Keratinocyte (primary cell): ENCODE measurements around the gene HIF1A. TPM values are rescaled to one million over a fixed set of nuclear protein-coding genes. Genes with fewer than 3 reads are reported as not detected.

Source experiments
- DNase-seq: peaks from one replicate; pipeline ENCODE4 v3.0.0-alpha.2; 2011; ENCODE audit warnings: low read depth, missing footprints, low spot score
- FAIRE-seq: peaks from 2 replicates; lab custom pipeline; 2011; peaks lifted over from hg19 to GRCh38; lab: Jason Lieb, UNC
- H2AFZ ChIP-seq: 2 replicates; pipeline ENCODE4 v1.6.0; 2012; ENCODE audit warnings: low read length, control low read depth, inconsistent platforms; ENCODE audit not compliant: control insufficient read depth
- H3K27ac ChIP-seq: 2 replicates; pipeline ENCODE4 v1.5.1; 2011; ENCODE audit warnings: low read length; ENCODE audit not compliant: control insufficient read depth, insufficient read depth
- H3K27me3 ChIP-seq: 3 replicates; pipeline ENCODE4 v1.6.0; 2011; ENCODE audit warnings: low read length; ENCODE audit not compliant: control insufficient read depth, insufficient read depth; ENCODE audit errors: extremely low read depth
- H3K36me3 ChIP-seq, 2 experiments: 2 replicates in 1 of 2; 3 replicates in 1 of 2; pipeline ENCODE4 v1.5.1; 2011; ENCODE audit warnings: low read length in 2 of 2, mild to moderate bottlenecking in 1 of 2; ENCODE audit not compliant: control insufficient read depth in 2 of 2, insufficient read depth in 2 of 2; ENCODE audit errors: extremely low read depth in 1 of 2
- H3K4me1 ChIP-seq: 3 replicates; pipeline ENCODE4 v1.5.1; 2011; ENCODE audit warnings: low read length; ENCODE audit not compliant: control insufficient read depth, insufficient read depth; ENCODE audit errors: extremely low read depth
- H3K4me2 ChIP-seq: 3 replicates; pipeline ENCODE4 v1.6.0; 2011; ENCODE audit warnings: low read depth, low read length; ENCODE audit not compliant: control insufficient read depth, insufficient read depth; ENCODE audit errors: extremely low read depth
- H3K4me3 ChIP-seq, 3 experiments: fragments of 200-600 bp in 1 of 3; sonication (generic) in 1 of 3; 2 replicates in 2 of 3; 3 replicates in 1 of 3; pipeline ENCODE4 v1.5.1; 2011 to 2016; ENCODE audit warnings: low read length in 3 of 3, mild to moderate bottlenecking in 3 of 3, control low read depth in 2 of 3, inconsistent platforms in 1 of 3, low read depth in 1 of 3, mixed read lengths in 1 of 3, mixed run types in 1 of 3, moderate library complexity in 1 of 3; ENCODE audit not compliant: control insufficient read depth in 2 of 3, insufficient read depth in 2 of 3; ENCODE audit errors: extremely low read depth in 1 of 3
- H3K79me2 ChIP-seq: 2 replicates; pipeline ENCODE4 v1.6.0; 2012; ENCODE audit warnings: low read length; ENCODE audit not compliant: control insufficient read depth, insufficient read depth
- H3K9ac ChIP-seq: 3 replicates; pipeline ENCODE4 v1.6.0; 2011; ENCODE audit warnings: low read length; ENCODE audit not compliant: control insufficient read depth, insufficient read depth; ENCODE audit errors: extremely low read depth
- H3K9me1 ChIP-seq: 3 replicates; pipeline ENCODE4 v1.6.0; 2011; ENCODE audit warnings: low read length; ENCODE audit not compliant: control insufficient read depth, insufficient read depth; ENCODE audit errors: extremely low read depth
- H3K9me3 ChIP-seq: 2 replicates; pipeline ENCODE4 v1.5.1; 2012; ENCODE audit warnings: low read depth, low read length; ENCODE audit not compliant: control insufficient read depth
- H4K20me1 ChIP-seq: 3 replicates; pipeline ENCODE4 v1.6.0; 2011; ENCODE audit warnings: low read length; ENCODE audit not compliant: control insufficient read depth, insufficient read depth; ENCODE audit errors: extremely low read depth
- EZH2 ChIP-seq: IDR thresholded peaks from one replicate; pipeline ENCODE4 v1.6.1; 2012; ENCODE audit warnings: inconsistent platforms, mild to moderate bottlenecking, low read length, moderate library complexity
- dilution Hi-C: fragments of 300-500 bp; cut with MboI; formaldehyde crosslinking; loops from one replicate; pipeline ENCODE4 v1.7.0; 2020; ENCODE audit warnings: low sequenced_read_pairs; ENCODE audit not compliant: extremely low pct_ligation_motif_present
- polyA plus RNA-seq, 5 experiments: library from polyadenylated mRNA; depleted of rRNA in 3 of 5; stranded (reverse) in 3 of 5; stranded (forward) in 1 of 5; unstranded in 1 of 5; fragments of >200 nt; gene quantifications; 1 replicate in 1 of 5; 2 replicates in 3 of 5; 3 replicates in 1 of 5; pipeline versions ENCODE4 v1.2.1 to v1.2.3, GENCODE V29; 2011 to 2012; ENCODE audit warnings: missing spikeins in 2 of 5, low read depth in 1 of 5, low replicate concordance in 1 of 5
- TF ChIP-seq, protein P1 (sequence below), 3 experiments: IDR thresholded peaks in 1 of 3; conservative IDR thresholded peaks in 1 of 3; optimal IDR thresholded peaks in 1 of 3; 2 replicates in 2 of 3; 3 replicates in 1 of 3; pipeline versions ENCODE3 to v1.5.1; 2011; ENCODE audit warnings: low read length in 3 of 3, mild to moderate bottlenecking in 3 of 3, moderate library complexity in 2 of 3, control low read depth in 1 of 3, inconsistent platforms in 1 of 3; ENCODE audit not compliant: insufficient read depth in 2 of 3; ENCODE audit errors: extremely low read depth in 1 of 3

Gene HIF1A
- polyA plus RNA-seq, 1 donor (not counting 4 experiments of a cell fraction or from before 2014, with no cell fraction given) = 202 TPM

DNA sequence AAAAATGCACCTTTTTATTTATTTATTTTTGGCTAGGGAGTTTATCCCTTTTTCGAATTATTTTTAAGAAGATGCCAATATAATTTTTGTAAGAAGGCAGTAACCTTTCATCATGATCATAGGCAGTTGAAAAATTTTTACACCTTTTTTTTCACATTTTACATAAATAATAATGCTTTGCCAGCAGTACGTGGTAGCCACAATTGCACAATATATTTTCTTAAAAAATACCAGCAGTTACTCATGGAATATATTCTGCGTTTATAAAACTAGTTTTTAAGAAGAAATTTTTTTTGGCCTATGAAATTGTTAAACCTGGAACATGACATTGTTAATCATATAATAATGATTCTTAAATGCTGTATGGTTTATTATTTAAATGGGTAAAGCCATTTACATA is 52.0 kb downstream of the HIF1A start:
- Histone ChIP-seq H2AFZ (no peak overlapping the region), H3K9me1 (no peaks in the 10 kb centered on the region), H3K27me3 (no peaks in the 10 kb centered on the region), H3K4me3 (no peak overlapping the region), H4K20me1 (no peaks in the 10 kb centered on the region), H3K27ac (no peak overlapping the region), H3K79me2 (peaks cover 2% of the 10 kb centered on the region), H3K36me3 (peaks cover 10 to 12% of the 10 kb centered on the region in 2 experiments), H3K9ac (no peak overlapping the region), H3K9me3 (no peaks in the 10 kb centered on the region), H3K4me1 (peaks cover 15% of the 10 kb centered on the region), H3K4me2 (no peak overlapping the region)
- DNase-seq (no peak), FAIRE-seq (no peak)
- dilution Hi-C loops = loop anchor here (10.0 kb wide), 1 partner anchor 283 kb away; no protein-coding TSS in a partner anchor
- TF ChIP-seq, protein P1, sequence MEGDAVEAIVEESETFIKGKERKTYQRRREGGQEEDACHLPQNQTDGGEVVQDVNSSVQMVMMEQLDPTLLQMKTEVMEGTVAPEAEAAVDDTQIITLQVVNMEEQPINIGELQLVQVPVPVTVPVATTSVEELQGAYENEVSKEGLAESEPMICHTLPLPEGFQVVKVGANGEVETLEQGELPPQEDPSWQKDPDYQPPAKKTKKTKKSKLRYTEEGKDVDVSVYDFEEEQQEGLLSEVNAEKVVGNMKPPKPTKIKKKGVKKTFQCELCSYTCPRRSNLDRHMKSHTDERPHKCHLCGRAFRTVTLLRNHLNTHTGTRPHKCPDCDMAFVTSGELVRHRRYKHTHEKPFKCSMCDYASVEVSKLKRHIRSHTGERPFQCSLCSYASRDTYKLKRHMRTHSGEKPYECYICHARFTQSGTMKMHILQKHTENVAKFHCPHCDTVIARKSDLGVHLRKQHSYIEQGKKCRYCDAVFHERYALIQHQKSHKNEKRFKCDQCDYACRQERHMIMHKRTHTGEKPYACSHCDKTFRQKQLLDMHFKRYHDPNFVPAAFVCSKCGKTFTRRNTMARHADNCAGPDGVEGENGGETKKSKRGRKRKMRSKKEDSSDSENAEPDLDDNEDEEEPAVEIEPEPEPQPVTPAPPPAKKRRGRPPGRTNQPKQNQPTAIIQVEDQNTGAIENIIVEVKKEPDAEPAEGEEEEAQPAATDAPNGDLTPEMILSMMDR (optimal IDR thresholded peaks at IDR 0.05 in 1 of 3, IDR thresholded peaks at IDR 0.05 in 1 of 3, conservative IDR thresholded peaks at IDR 0.05 in 1 of 3; ENCODE audit: extremely low read depth in 1 of 3, insufficient read depth in 2 of 3, low read length in 3 of 3) = no peak
- no peak for TF ChIP-seq EZH2

DNA sequence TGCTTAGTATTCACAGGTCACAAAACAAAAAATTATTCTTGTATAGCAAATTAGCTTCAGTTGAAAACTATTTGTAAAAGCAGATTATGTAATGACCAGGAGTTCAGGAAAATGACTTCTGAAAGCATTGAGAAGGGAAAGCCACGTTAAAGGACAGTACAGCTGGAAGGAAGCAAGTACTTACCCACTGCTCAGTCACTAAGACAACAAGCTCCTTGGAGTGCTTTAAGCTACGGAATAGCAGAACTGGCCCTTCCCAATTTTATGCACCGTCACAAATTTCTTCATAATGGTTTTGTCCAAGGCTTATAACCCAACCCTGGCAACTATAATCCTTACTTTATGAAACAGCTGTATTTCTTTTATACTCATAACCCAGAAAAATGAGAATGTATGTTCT is 54.0 kb downstream of the HIF1A start:
- no peak for DNase-seq
- no peaks in the 10 kb centered on the region for H3K79me2 ChIP-seq
- no peak for FAIRE-seq
- H3K4me1 ChIP-seq = peaks cover 24% of the 10 kb centered on the region
- no peak overlapping the region for H3K4me3 ChIP-seq
- H3K36me3 ChIP-seq = peaks cover 4 to 6% of the 10 kb centered on the region in 2 experiments
- H3K9me1 ChIP-seq = no peaks in the 10 kb centered on the region
- H3K27ac ChIP-seq = no peak overlapping the region
- dilution Hi-C loops = loop anchor here (10.0 kb wide), 1 partner anchor 284 kb away; no protein-coding TSS in a partner anchor
- no peak overlapping the region for H3K4me2 ChIP-seq
- H3K9ac ChIP-seq = no peak overlapping the region
- H3K9me3 ChIP-seq = no peaks in the 10 kb centered on the region
- H2AFZ ChIP-seq = no peak overlapping the region
- TF ChIP-seq, protein P1 (optimal IDR thresholded peaks at IDR 0.05 in 1 of 3, IDR thresholded peaks at IDR 0.05 in 1 of 3, conservative IDR thresholded peaks at IDR 0.05 in 1 of 3; ENCODE audit: extremely low read depth in 1 of 3, insufficient read depth in 2 of 3, low read length in 3 of 3) = no peak
- no peak for TF ChIP-seq EZH2
- no peaks in the 10 kb centered on the region for H3K27me3 ChIP-seq
- H4K20me1 ChIP-seq = no peaks in the 10 kb centered on the region
